Activated T-cell treated with anti-CD3 and anti-CD28 coated beads, Interleukin-2, amount 50 U/mL, for 4 hours (primary cell): ENCODE data around the gene LIF. TPM values are rescaled to one million over a fixed set of nuclear protein-coding genes. Genes with fewer than 3 reads are reported as not detected.
"Not testable (repeated sequence)": the region's sequence is repeated elsewhere in the genome, so short reads cannot be mapped to it uniquely, and the experiment has no call there.

ENCODE experiments used
- ATAC-seq, 2 donors: fragments of 200-7000 bp; cut with Tn5 transposase; one replicate each; pipeline ENCODE4 v1.10.0; 2021
- DNase-seq: peaks from one replicate; pipeline ENCODE4 v3.0.0-alpha.2; 2020
- H3K27me3 Mint-ChIP-seq: one replicate; pipeline ENCODE4 v1.8.0; 2021; ENCODE audit warnings: low read depth, mixed read lengths
- H3K36me3 Mint-ChIP-seq: one replicate; pipeline ENCODE4 v1.8.0; 2022; ENCODE audit warnings: mixed read lengths; ENCODE audit not compliant: insufficient read depth
- H3K4me1 Mint-ChIP-seq: one replicate; pipeline ENCODE4 v1.8.0; 2021; ENCODE audit warnings: low read depth, mixed read lengths
- H3K4me3 Mint-ChIP-seq: one replicate; pipeline ENCODE4 v1.8.0; 2021; ENCODE audit warnings: mild to moderate bottlenecking, moderate library complexity, mixed read lengths
- H3K9me3 Mint-ChIP-seq: one replicate; pipeline ENCODE4 v1.8.0; 2021; ENCODE audit warnings: mixed read lengths
- total RNA-seq, 3 donors: library from RNA; stranded (reverse); gene quantifications; one replicate each; pipeline ENCODE4 v1.2.1, GENCODE V29; 2021

The LIF gene
- total RNA-seq, 3 donors from 2014 or later: 226 to 440 (median 307) TPM

GRCh38 chr22:30212363-30212995 lies 34.1 kb downstream of the LIF start:
- Mint-ChIP-seq H3K36me3 (no peaks in the 10 kb centered on the region), H3K4me3 (no peak overlapping the region), H3K9me3 (no peaks in the 10 kb centered on the region), H3K27me3 (peaks cover 2% of the 10 kb centered on the region), H3K4me1 (peaks cover 22% of the 10 kb centered on the region)
- DNase-seq (no peak), ATAC-seq (peak in 1 of 2 donors; percentile 28)

DNA sequence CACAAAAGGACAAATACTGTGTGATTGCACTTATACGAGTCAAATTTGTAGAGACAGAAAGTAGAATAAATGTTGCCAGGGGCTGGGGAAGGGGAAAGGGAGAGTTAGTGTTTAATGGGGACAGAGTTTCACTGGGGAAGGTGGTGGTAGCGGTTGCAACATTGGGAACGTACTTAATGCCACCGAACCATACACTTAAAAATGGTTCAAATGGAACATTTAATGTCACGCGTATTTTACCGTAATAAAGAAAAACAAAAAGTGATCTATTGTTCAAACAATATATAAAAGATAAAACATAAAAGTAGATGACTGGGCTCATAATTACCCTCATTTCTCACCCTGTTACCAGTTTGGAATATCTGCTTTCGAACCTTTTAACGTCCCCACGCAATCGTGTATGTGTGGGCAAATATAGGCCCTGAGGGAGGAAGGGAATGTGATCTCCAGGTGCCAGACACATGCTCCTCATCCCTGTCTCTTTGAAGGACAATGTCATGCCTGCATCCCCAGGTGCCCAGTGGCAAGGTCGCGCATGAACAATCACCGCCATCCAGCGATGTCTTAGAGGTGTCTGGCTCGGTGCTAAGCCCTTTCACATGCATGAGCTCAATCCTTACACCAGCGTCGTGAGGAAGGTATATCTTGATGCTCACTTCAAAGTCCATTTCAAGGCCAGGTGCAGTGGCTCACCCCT lies 35.3 kb downstream of the LIF start:
- ATAC-seq: no peak
- no peaks in the 10 kb centered on the region for H3K9me3 Mint-ChIP-seq
- H3K27me3 Mint-ChIP-seq: peaks cover 2% of the 10 kb centered on the region
- H3K4me1 Mint-ChIP-seq: peaks cover 22% of the 10 kb centered on the region
- no peak overlapping the region for H3K4me3 Mint-ChIP-seq
- DNase-seq: no peak
- no peaks in the 10 kb centered on the region for H3K36me3 Mint-ChIP-seq

DNA sequence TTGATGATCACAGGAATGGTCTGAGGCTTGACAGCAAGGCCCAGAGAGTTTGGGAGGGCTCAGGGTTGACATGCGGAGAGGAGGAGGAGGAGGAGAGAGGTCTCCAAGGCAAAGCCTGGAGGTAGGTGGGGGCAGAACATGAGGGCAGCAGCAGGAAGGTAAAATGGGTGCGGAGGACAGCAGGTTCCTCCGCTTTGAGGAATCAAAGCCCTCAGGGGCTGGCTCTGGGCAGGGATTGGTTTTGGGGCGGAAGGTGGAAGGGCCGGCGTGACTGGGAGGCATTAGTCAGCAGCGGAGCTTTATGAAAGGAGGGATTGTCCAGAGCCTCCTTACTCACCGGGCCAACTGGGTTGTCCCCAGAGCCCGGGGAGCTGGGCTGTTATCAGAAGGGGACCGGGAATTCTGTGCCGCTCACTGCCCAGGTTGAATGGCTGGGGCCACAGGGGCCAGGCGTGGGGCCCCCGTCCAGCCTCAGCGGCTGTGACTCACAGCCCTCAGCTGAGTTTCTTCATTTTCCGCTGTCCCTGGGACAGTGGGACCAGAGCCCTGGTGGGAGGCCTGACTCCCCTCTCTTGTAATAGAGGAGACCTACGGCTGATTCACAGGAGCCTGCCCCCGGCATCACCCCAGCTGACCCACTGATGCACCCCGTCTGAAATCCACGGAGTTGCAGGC lies 36.2 kb downstream of the LIF start:
- peaks cover 16% of the 10 kb centered on the region for H3K4me1 Mint-ChIP-seq
- peaks cover 2% of the 10 kb centered on the region for H3K27me3 Mint-ChIP-seq
- no peaks in the 10 kb centered on the region for H3K36me3 Mint-ChIP-seq
- no peak overlapping the region for H3K4me3 Mint-ChIP-seq
- DNase-seq (no peak), ATAC-seq (no peak)
- H3K9me3 Mint-ChIP-seq: no peaks in the 10 kb centered on the region

- DNase-seq (no peak), ATAC-seq (no peak)
- Mint-ChIP-seq H3K36me3 (no peaks in the 10 kb centered on the region), H3K9me3 (no peaks in the 10 kb centered on the region), H3K4me3 (no peak overlapping the region), H3K4me1 (peaks cover 12% of the 10 kb centered on the region), H3K27me3 (peaks cover 2% of the 10 kb centered on the region)
Observed at GRCh38 chr22:30209642-30210041, 36.9 kb downstream of the LIF start.

- H3K4me3 Mint-ChIP-seq: no peak overlapping the region
- DNase-seq: no peak
- H3K27me3 Mint-ChIP-seq: peaks cover 2% of the 10 kb centered on the region
- no peak for ATAC-seq
- H3K4me1 Mint-ChIP-seq: peaks cover 12% of the 10 kb centered on the region
- H3K9me3 Mint-ChIP-seq: no peaks in the 10 kb centered on the region
- H3K36me3 Mint-ChIP-seq: no peaks in the 10 kb centered on the region
Observed at GRCh38 chr22:30208631-30209603, 37.6 kb downstream of the LIF start.

GRCh38 chr22:30206944-30207343 lies 39.6 kb downstream of the LIF start:
- ATAC-seq: no peak
- peaks cover 2% of the 10 kb centered on the region for H3K27me3 Mint-ChIP-seq

GRCh38 chr22:30205281-30206115 lies 41.1 kb downstream of the LIF start:
- Mint-ChIP-seq H3K27me3 (peaks cover 2% of the 10 kb centered on the region), H3K9me3 (no peaks in the 10 kb centered on the region), H3K4me1 (no peaks in the 10 kb centered on the region), H3K4me3 (no peak overlapping the region), H3K36me3 (no peaks in the 10 kb centered on the region)
- no peak for DNase-seq
- no peak for ATAC-seq

More at GRCh38 chr22:30206944-30207343, 39.6 kb downstream of the LIF start:
- Mint-ChIP-seq H3K36me3 (no peaks in the 10 kb centered on the region), H3K9me3 (no peaks in the 10 kb centered on the region), H3K4me3 (no peak overlapping the region), H3K4me1 (no peaks in the 10 kb centered on the region)
- DNase-seq: no peak

DNA sequence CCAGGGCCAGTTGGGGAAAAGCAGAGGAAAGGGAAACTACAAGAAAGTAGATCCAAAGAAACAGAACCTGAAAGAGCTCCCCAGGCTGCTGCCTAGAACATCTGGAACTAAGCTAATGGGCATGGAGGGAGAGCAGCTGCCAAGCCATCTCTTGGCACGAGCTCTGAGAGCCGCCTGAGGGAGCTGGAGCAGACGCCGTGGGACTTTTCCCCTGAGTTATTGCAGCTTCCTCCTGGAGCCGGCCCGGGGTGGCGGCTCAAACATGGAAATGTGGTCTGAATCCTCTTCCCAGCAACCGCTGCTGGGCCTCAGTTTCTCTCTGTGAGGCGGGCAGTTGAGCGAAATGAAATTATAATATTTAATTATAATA lies 41.8 kb downstream of the LIF start:
- H3K27me3 Mint-ChIP-seq: no peaks in the 10 kb centered on the region
- H3K9me3 Mint-ChIP-seq: no peaks in the 10 kb centered on the region
- H3K36me3 Mint-ChIP-seq: no peaks in the 10 kb centered on the region
- H3K4me3 Mint-ChIP-seq: no peak overlapping the region
- no peak for ATAC-seq
- H3K4me1 Mint-ChIP-seq: no peaks in the 10 kb centered on the region
- no peak for DNase-seq

- ATAC-seq (no peak), DNase-seq (no peak)
- H3K36me3 Mint-ChIP-seq: no peaks in the 10 kb centered on the region
- no peaks in the 10 kb centered on the region for H3K27me3 Mint-ChIP-seq
- H3K4me3 Mint-ChIP-seq: no peak overlapping the region
- H3K9me3 Mint-ChIP-seq: no peaks in the 10 kb centered on the region
- peaks cover 4% of the 10 kb centered on the region for H3K4me1 Mint-ChIP-seq
Observed at GRCh38 chr22:30204015-30204741, 42.4 kb downstream of the LIF start.

DNA sequence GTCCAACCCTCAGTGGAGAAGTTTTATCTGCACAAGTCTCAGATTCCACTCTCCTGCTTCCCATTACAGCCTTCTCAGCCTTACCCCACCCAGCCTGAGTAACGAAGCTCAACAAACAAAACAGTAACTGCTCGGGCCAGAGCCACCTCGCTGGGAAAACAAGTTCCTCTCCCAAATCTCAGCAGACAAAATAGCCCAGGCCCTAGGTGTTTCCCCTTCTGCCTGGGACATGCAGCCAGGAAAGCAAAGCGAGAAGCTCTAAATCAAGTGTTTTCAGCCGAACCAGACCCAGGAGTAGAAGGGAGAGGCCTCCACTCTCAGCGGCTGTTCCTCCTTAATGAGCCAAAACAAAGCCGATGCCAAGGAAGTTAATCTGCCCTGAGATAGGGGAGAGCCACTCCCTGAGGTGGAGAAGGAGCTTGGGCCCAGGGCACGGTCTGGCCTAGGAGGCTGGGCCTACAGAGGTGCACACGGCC lies 44.0 kb downstream of the LIF start:
- H3K27me3 Mint-ChIP-seq: no peaks in the 10 kb centered on the region
- no peaks in the 10 kb centered on the region for H3K36me3 Mint-ChIP-seq
- DNase-seq (no peak), ATAC-seq (no peak)
- peaks cover 14% of the 10 kb centered on the region for H3K4me1 Mint-ChIP-seq
- no peak overlapping the region for H3K4me3 Mint-ChIP-seq
- no peaks in the 10 kb centered on the region for H3K9me3 Mint-ChIP-seq

GRCh38 chr22:30201945-30202344 lies 44.6 kb downstream of the LIF start:
- no peak for ATAC-seq
- no peak overlapping the region for H3K4me3 Mint-ChIP-seq
- no peaks in the 10 kb centered on the region for H3K36me3 Mint-ChIP-seq
- DNase-seq: no peak
- no peaks in the 10 kb centered on the region for H3K9me3 Mint-ChIP-seq
- H3K4me1 Mint-ChIP-seq: peaks cover 20% of the 10 kb centered on the region
- H3K27me3 Mint-ChIP-seq: no peaks in the 10 kb centered on the region

DNA sequence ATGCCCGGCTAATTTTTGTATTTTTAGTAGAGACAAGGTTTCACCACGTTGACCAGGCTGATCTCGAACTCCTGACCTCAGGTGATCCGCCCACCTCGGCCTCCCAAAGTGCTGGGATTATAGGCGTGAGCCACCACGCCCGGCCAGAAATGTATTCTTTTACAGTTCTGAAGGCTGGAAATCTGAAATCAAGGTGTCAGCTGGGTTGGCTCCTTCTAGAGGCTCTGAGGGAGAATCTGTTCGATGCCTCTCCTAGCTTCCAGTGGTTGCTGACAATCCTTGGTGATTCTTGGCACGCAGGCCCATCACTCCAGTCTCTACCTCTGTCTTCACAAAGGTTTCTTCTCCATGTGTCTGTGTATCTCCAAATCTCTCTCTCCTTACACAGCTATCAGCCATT lies 45.7 kb downstream of the LIF start:
- H3K27me3 Mint-ChIP-seq, H3K4me3 Mint-ChIP-seq, ATAC-seq, H3K9me3 Mint-ChIP-seq, H3K36me3 Mint-ChIP-seq, DNase-seq: not testable (repeated sequence)
- H3K4me1 Mint-ChIP-seq: peaks cover 30% of the 10 kb centered on the region

GRCh38 chr22:30198921-30199320 lies 47.6 kb downstream of the LIF start:
- no peaks in the 10 kb centered on the region for H3K36me3 Mint-ChIP-seq
- DNase-seq (no peak), ATAC-seq (no peak)
- H3K9me3 Mint-ChIP-seq: no peaks in the 10 kb centered on the region
- peaks cover 44% of the 10 kb centered on the region for H3K4me1 Mint-ChIP-seq
- no peak overlapping the region for H3K4me3 Mint-ChIP-seq
- no peaks in the 10 kb centered on the region for H3K27me3 Mint-ChIP-seq
